A549 (cell line): ENCODE results near the gene SLC13A5. TPM values are rescaled to one million over a fixed set of nuclear protein-coding genes. Genes with fewer than 3 reads are reported as not detected.

Experiments
- ATAC-seq, 2 experiments: fragments of 200-7000 bp in 1 of 2; fragments of >200 bp in 1 of 2; cut with Nextera tagmentation in 1 of 2; cut with Tn5 transposase in 1 of 2; 3 replicates each; pipeline versions ENCODE4 v1.8.0 to v1.9.1; 2018 to 2020; ENCODE audit warnings: mild to moderate bottlenecking in 1 of 2, moderate library complexity in 1 of 2
- CTCF ChIA-PET: fragments of 300-600 bp; sonication (Branson Sonifier 250); formaldehyde crosslinking; extraction: SDS; loops from one replicate; lab custom pipeline; 2021; ENCODE audit warnings: antibody characterized with exemption, inconsistent platforms; lab: Yijun Ruan, JAX
- POLR2A ChIA-PET: fragments of 350-600 bp; formaldehyde crosslinking; extraction: SDS; loops from one replicate; lab custom pipeline; 2021; ENCODE audit warnings: antibody characterized with exemption, inconsistent platforms; lab: Yijun Ruan, JAX
- DNase-seq, 2 experiments: peaks; one replicate each; pipeline versions ENCODE4 v3.0.0 to v3.0.0-alpha.2; 2011 to 2016; ENCODE audit warnings: low read depth in 1 of 2, low spot score in 1 of 2
- FAIRE-seq: peaks from 2 replicates; lab custom pipeline; 2011; peaks lifted over from hg19 to GRCh38; lab: Jason Lieb, UNC
- H3K27ac ChIP-seq, 2 experiments: fragments of >200 bp; sonication (Bioruptor Twin); formaldehyde crosslinking; 3 replicates each; pipeline ENCODE4 v1.5.1; 2016 to 2017
- H3K4me1 ChIP-seq: fragments of >200 bp; sonication (Bioruptor Twin); formaldehyde crosslinking; 3 replicates; pipeline ENCODE4 v1.6.1; 2016
- H3K4me2 ChIP-seq: fragments of >200 bp; sonication (Bioruptor Twin); formaldehyde crosslinking; 3 replicates; pipeline ENCODE4 v1.6.1; 2016
- H3K4me3 ChIP-seq: fragments of >200 bp; sonication (Bioruptor Twin); formaldehyde crosslinking; 3 replicates; pipeline ENCODE4 v1.5.1; 2016
- H3K9me3 ChIP-seq: fragments of >200 bp; sonication (Bioruptor Twin); formaldehyde crosslinking; 3 replicates; pipeline ENCODE4 v1.6.1; 2016
- CBX2 ChIP-seq: fragments of 200-600 bp; sonication (generic); IDR thresholded peaks from 2 replicates; pipeline ENCODE4 v1.6.1; 2016; ENCODE audit warnings: low read depth, mild to moderate bottlenecking, borderline replicate concordance
- ESRRA ChIP-seq: fragments of 150-350 bp; IDR thresholded peaks from 2 replicates; pipeline ENCODE4 v1.6.1; 2014; ENCODE audit warnings: mild to moderate bottlenecking, low read length, borderline replicate concordance
- FOSL2 ChIP-seq, 2 experiments: fragments of 450-650 bp in 1 of 2; fragments of >200 bp in 1 of 2; sonication (Bioruptor Twin) in 1 of 2; formaldehyde crosslinking; IDR thresholded peaks; 2 replicates each; pipeline versions ENCODE4 v1.5.0 to v1.6.1; 2016 to 2020; ENCODE audit warnings: mild to moderate bottlenecking in 1 of 2, moderate library complexity in 1 of 2
- HDAC2 ChIP-seq: fragments of 200-600 bp; sonication (generic); IDR thresholded peaks from 2 replicates; pipeline ENCODE4 v1.6.1; 2016
- HES2 ChIP-seq: fragments of >200 bp; sonication (Bioruptor Twin); formaldehyde crosslinking; IDR thresholded peaks from 2 replicates; pipeline ENCODE4 v1.6.1; 2016
- KDM1A ChIP-seq: fragments of 200-600 bp; sonication (generic); IDR thresholded peaks from 2 replicates; pipeline ENCODE4 v1.6.1; 2016; ENCODE audit warnings: low read depth, mild to moderate bottlenecking
- MAX ChIP-seq: IDR thresholded peaks from 2 replicates; pipeline ENCODE4 v1.6.1; 2012
- MAZ ChIP-seq: fragments of 150-350 bp; IDR thresholded peaks from 2 replicates; pipeline ENCODE4 v1.6.1; 2014; ENCODE audit warnings: antibody characterized with exemption, low read depth, low read length, borderline replicate concordance
- MYC ChIP-seq: IDR thresholded peaks from 2 replicates; pipeline ENCODE4 v1.6.1; 2012; ENCODE audit warnings: mild to moderate bottlenecking, inconsistent platforms, low read length, improper control_type of control experiment, borderline replicate concordance
- NR3C1 ChIP-seq: fragments of >200 bp; sonication (Bioruptor Twin); formaldehyde crosslinking; IDR thresholded peaks from 3 replicates; pipeline ENCODE4 v1.6.1; 2017
- PHF8 ChIP-seq: fragments of 200-600 bp; sonication (generic); IDR thresholded peaks from 2 replicates; pipeline ENCODE4 v1.6.1; 2016; ENCODE audit warnings: low read depth, mild to moderate bottlenecking, antibody characterized with exemption, moderate library complexity, borderline replicate concordance
- RAD21 ChIP-seq, 2 experiments: fragments of >200 bp in 1 of 2; sonication (Bioruptor Twin) in 1 of 2; formaldehyde crosslinking in 1 of 2; IDR thresholded peaks in 1 of 2; conservative IDR thresholded peaks in 1 of 2; 2 replicates in 1 of 2; 3 replicates in 1 of 2; pipeline ENCODE4 v1.6.1; 2012 to 2018; ENCODE audit warnings: inconsistent platforms in 1 of 2
- RFX5 ChIP-seq: fragments of 450-650 bp; IDR thresholded peaks from 2 replicates; pipeline ENCODE4 v1.7.1; 2014; ENCODE audit warnings: antibody characterized with exemption, mild to moderate bottlenecking, moderate library complexity
- RNF2 ChIP-seq: fragments of 200-600 bp; sonication (generic); IDR thresholded peaks from 2 replicates; pipeline ENCODE4 v1.6.1; 2016; ENCODE audit warnings: low read depth, mild to moderate bottlenecking, antibody characterized with exemption, moderate library complexity, borderline replicate concordance
- SMC3 ChIP-seq: fragments of >200 bp; sonication (Bioruptor Twin); formaldehyde crosslinking; IDR thresholded peaks from 3 replicates; pipeline ENCODE4 v1.6.1; 2018; ENCODE audit warnings: inconsistent platforms
- TFCP2L1 ChIP-seq: fragments of 250-450 bp; sonication (Bioruptor Pico); IDR thresholded peaks from 2 replicates; pipeline ENCODE4 v1.5.0; 2021; ENCODE audit warnings: mild to moderate bottlenecking
- ZFP36 ChIP-seq: fragments of 450-650 bp; IDR thresholded peaks from 2 replicates; pipeline ENCODE4 v1.6.1; 2014; ENCODE audit warnings: borderline replicate concordance; ENCODE audit not compliant: partially characterized antibody
- WGBS: methylation state at CpG from one replicate; pipeline ENCODE4 v1.1.6; 2017; ENCODE audit errors: missing lambda C conversion rate; 5-methylcytosine and 5-hydroxymethylcytosine counted together
- polyA plus RNA-seq, 4 experiments: library from polyadenylated mRNA; depleted of rRNA in 3 of 4; stranded (reverse); fragments of >200 nt; fragmentation: RNase III in 1 of 4; extraction: RNeasy Plus Mini Kit Qiagen cat#74134 plus additional on column Dnase treatment in 1 of 4; gene quantifications; 2 replicates in 3 of 4; 3 replicates in 1 of 4; pipeline ENCODE4 v1.2.3, GENCODE V29; 2011 to 2017
- TF ChIP-seq, protein P1 (sequence below): IDR thresholded peaks from 2 replicates; pipeline ENCODE4 v1.6.1; 2012; ENCODE audit warnings: low read depth, borderline replicate concordance
- TF ChIP-seq, protein P2 (sequence below): IDR thresholded peaks from 2 replicates; pipeline ENCODE4 v1.6.1; 2012
- TF ChIP-seq, protein P3 (sequence below): fragments of 200-600 bp; sonication (generic); IDR thresholded peaks from 2 replicates; pipeline ENCODE4 v1.6.1; 2016; ENCODE audit warnings: antibody characterized with exemption, mild to moderate bottlenecking, moderate library complexity

The SLC13A5 gene
- polyA plus RNA-seq, 2 of the 4 experiments (the other 2 are of a cell fraction): 0.15 to 0.26 TPM

DNA sequence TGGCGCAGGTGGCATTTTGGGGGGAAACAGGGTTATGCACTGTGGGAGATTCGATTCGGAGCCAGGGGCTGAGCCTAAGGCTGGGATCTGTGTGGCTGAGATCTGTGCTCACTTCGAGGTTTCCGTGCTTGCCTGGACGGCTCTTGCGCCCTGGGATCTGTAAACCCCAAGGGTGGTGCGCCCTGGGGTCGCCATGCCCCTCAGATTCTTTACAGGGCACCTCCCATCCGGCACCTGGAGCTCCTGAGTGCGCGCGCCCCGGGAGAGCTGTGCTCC lies 377 bp downstream of the SLC13A5 start:
- Histone ChIP-seq H3K4me3 (peak overlapping the region; percentile 58), H3K4me2 (peak overlapping the region; percentile 95)

DNA sequence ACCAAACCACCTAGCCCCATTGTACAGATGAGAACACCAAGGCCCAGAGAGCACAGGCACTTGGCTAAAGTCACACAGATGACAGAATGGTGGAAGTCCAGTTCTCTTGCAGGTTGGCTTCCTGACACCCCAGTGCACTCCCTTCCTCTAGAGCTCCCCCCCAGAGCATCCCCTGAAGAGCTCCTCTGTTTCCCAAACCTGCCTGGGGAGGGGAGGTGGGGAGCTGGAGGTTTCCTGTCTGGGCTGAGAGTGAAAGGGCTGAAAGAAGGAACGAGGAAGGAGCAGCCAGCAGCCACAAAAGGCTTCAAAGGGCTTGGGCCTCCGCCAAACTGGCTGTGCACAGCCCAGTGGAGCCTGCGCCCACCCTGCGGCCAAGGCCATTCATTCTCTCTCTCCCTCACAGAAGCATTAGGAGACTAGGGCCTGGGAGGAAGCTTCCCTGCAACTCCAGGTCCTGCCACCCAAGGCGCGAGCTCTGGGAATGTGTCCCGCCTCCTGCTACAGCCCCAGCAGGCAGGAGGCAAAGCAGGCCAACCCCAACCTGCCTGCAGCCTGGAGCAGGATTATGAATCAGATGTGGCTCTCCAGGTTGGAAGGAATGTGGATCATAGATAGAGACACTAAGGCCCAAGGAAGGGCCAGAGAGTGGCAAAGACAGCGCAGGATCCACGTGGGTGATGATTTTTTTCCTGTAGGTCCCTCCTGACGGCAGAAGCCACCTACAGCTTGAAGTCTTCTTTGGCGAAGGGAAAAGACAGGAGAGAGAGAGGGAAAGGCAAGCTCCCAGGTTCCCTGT lies 913 bp downstream of the SLC13A5 start:
- H3K4me2 ChIP-seq: peak overlapping the region; percentile 95
- no peak overlapping the region; a peak in 1 of 6 replicates for H3K27ac ChIP-seq
- H3K4me1 ChIP-seq: 0 out of 3 replicates have a peak, but pooled peaks cover 3% of the 10 kb centered on the region
- ChIA-PET POLR2A (interaction anchor here (1.5 kb wide), 1 partner anchor 12 kb away, joined by 3 read pairs; no protein-coding TSS in a partner anchor), CTCF (interaction anchor here (0.8 to 5.5 kb wide), 23 partner anchors 8 to 309 kb away, joined by 3 to 31 read pairs (median 5); no protein-coding TSS in a partner anchor)
- FAIRE-seq (no peak), DNase-seq (peak in 1 of 2 experiments; percentile 54), ATAC-seq (peak; percentile 30 to 40; a peak in 4 of 6 replicates)
- 80% methylated on average over 11 of the region's 11 CpGs for WGBS
- H3K9me3 ChIP-seq: peaks cover 10% of the 10 kb centered on the region; the same call in 2 of the 3 replicates
- no peak overlapping the region; the same call in 2 of the 3 replicates for H3K4me3 ChIP-seq
- TF ChIP-seq SMC3 (no peak), MAX (no peak), KDM1A (0 out of 2 replicates have a peak, but pooled peaks have one; percentile 55)

More for the DNA sequence above, 377 bp downstream of the SLC13A5 start:
- 65% methylated on average over 9 of the region's 14 CpGs for WGBS
- CTCF ChIA-PET: interaction anchor here (0.8 to 5.5 kb wide), 24 partner anchors 9 to 309 kb away, joined by 3 to 31 read pairs (median 4); no protein-coding TSS in a partner anchor
- FAIRE-seq (no peak), DNase-seq (no peak), ATAC-seq (peak in 1 of 2 experiments; percentile 7; a peak in 3 of 6 replicates)
- H3K4me1 ChIP-seq: 0 out of 3 replicates have a peak, but pooled peaks cover 3% of the 10 kb centered on the region
- peaks cover 10% of the 10 kb centered on the region; the same call in 2 of the 3 replicates for H3K9me3 ChIP-seq
- TF ChIP-seq CBX2: no peak
- TF ChIP-seq, all 56 proteins: peak for 0
- H3K27ac ChIP-seq: peak overlapping the region; percentile 54 to 74; a peak in 4 of 6 replicates
- POLR2A ChIA-PET: no interaction called here

DNA sequence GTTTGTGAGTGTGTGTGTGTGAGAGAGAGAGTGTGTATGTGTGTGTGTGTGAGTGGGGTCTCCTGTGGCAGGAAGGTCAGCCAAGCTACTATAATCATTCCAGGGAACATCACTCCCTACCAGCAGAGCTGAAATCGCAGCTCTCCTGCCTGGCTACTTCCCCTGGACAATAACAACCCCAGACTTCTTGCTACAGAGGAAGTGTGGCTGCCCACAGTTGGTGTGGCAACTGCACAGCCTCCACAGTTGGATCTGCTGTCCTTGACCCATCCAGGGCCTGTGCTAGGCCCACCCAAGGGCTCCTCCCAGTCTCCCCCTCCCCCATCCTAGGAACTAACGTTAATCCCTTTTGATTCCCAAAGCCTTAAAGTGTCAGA lies 1.5 kb downstream of the SLC13A5 start:
- CTCF ChIA-PET: interaction anchor here (0.6 to 5.5 kb wide), 11 partner anchors 10 to 310 kb away, joined by 3 to 24 read pairs (median 7); no protein-coding TSS in a partner anchor
- H3K4me1 ChIP-seq: 0 out of 3 replicates have a peak, but pooled peaks cover 3% of the 10 kb centered on the region
- H3K9me3 ChIP-seq: peaks cover 8% of the 10 kb centered on the region; the same call in 2 of the 3 replicates
- WGBS: 82% methylated on average over 2 of the region's 2 CpGs
- no peak overlapping the region for H3K4me2 ChIP-seq
- POLR2A ChIA-PET: interaction anchor here (1.5 kb wide), 1 partner anchor 12 kb away, joined by 3 read pairs; no protein-coding TSS in a partner anchor
- no peak overlapping the region for H3K27ac ChIP-seq
- no peak for FAIRE-seq
- no peak overlapping the region for H3K4me3 ChIP-seq
- TF ChIP-seq RFX5 (no peak), MAZ (no peak), RNF2 (no peak)
- TF ChIP-seq, protein P1, sequence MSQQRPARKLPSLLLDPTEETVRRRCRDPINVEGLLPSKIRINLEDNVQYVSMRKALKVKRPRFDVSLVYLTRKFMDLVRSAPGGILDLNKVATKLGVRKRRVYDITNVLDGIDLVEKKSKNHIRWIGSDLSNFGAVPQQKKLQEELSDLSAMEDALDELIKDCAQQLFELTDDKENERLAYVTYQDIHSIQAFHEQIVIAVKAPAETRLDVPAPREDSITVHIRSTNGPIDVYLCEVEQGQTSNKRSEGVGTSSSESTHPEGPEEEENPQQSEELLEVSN: no peak
- no peak for DNase-seq
- no peak for ATAC-seq

DNA sequence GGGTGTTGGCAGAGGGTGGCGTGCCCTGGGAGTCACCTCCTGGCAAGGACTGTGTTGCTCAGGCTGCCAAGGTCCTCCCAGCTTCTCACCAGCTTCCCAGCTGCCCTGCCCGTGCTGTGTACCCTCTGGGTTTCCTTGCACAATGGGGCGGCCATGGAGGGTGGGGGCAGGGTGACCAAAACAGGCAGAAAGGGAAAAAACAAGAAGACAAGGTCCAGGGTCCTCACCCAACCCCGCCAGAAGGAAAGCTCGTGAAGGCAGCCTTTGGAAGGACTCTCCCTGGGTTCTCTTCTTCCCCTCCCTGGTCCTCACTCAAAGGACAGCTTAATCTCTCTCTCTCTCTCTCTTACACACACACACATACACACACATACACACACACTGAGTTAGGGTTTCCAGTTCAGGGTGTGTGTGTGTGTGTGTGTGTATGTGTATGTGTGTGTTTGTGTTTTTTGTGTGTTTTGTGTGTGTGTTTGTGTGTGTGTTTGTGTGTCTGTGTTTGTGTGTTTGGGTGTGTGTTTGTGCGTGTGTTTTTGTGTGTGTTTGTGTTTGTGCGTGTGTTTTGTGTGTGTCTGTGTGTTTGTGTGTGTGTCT lies 2.0 kb downstream of the SLC13A5 start:
- ATAC-seq (no peak), FAIRE-seq (no peak), DNase-seq (peak in 1 of 2 experiments; percentile 21)
- WGBS: 51% methylated on average over 7 of the region's 7 CpGs
- H3K9me3 ChIP-seq: peaks cover 6% of the 10 kb centered on the region; the same call in 2 of the 3 replicates
- H3K4me2 ChIP-seq: no peak overlapping the region
- POLR2A ChIA-PET: interaction anchor here (1.5 kb wide), 1 partner anchor 11 kb away, joined by 3 read pairs; no protein-coding TSS in a partner anchor
- H3K27ac ChIP-seq: no peak overlapping the region
- CTCF ChIA-PET: interaction anchor here (0.6 to 5.5 kb wide), 7 partner anchors 9 to 310 kb away, joined by 3 to 23 read pairs (median 4); no protein-coding TSS in a partner anchor
- no peak overlapping the region for H3K4me3 ChIP-seq
- H3K4me1 ChIP-seq: 0 out of 3 replicates have a peak, but pooled peaks cover 3% of the 10 kb centered on the region
- TF ChIP-seq FOSL2 (IDR thresholded peaks at IDR 0.05) (no peak), FOSL2 (CRISPR knock-in tag; IDR thresholded peaks at IDR 0.05) (no peak), RFX5 (no peak), CBX2 (no peak), ESRRA (no peak), HDAC2 (no peak), PHF8 (no peak), TFCP2L1 (CRISPR knock-in tag) (no peak), HES2 (no peak), RAD21 (conservative IDR thresholded peaks at IDR 0.05 in 1 of 2, IDR thresholded peaks at IDR 0.05 in 1 of 2) (no peak), NR3C1 (no peak), MYC (no peak), ZFP36 (no peak)
- TF ChIP-seq, protein P2, sequence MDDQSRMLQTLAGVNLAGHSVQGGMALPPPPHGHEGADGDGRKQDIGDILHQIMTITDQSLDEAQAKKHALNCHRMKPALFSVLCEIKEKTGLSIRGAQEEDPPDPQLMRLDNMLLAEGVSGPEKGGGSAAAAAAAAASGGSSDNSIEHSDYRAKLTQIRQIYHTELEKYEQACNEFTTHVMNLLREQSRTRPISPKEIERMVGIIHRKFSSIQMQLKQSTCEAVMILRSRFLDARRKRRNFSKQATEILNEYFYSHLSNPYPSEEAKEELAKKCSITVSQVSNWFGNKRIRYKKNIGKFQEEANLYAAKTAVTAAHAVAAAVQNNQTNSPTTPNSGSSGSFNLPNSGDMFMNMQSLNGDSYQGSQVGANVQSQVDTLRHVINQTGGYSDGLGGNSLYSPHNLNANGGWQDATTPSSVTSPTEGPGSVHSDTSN: no peak
- TF ChIP-seq, protein P3, sequence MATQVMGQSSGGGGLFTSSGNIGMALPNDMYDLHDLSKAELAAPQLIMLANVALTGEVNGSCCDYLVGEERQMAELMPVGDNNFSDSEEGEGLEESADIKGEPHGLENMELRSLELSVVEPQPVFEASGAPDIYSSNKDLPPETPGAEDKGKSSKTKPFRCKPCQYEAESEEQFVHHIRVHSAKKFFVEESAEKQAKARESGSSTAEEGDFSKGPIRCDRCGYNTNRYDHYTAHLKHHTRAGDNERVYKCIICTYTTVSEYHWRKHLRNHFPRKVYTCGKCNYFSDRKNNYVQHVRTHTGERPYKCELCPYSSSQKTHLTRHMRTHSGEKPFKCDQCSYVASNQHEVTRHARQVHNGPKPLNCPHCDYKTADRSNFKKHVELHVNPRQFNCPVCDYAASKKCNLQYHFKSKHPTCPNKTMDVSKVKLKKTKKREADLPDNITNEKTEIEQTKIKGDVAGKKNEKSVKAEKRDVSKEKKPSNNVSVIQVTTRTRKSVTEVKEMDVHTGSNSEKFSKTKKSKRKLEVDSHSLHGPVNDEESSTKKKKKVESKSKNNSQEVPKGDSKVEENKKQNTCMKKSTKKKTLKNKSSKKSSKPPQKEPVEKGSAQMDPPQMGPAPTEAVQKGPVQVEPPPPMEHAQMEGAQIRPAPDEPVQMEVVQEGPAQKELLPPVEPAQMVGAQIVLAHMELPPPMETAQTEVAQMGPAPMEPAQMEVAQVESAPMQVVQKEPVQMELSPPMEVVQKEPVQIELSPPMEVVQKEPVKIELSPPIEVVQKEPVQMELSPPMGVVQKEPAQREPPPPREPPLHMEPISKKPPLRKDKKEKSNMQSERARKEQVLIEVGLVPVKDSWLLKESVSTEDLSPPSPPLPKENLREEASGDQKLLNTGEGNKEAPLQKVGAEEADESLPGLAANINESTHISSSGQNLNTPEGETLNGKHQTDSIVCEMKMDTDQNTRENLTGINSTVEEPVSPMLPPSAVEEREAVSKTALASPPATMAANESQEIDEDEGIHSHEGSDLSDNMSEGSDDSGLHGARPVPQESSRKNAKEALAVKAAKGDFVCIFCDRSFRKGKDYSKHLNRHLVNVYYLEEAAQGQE: no peak
